Tongue (tissue), 2 donors: Measurements from ENCODE around the gene FBXO11. TPM values are rescaled to one million over a fixed set of nuclear protein-coding genes. Genes with fewer than 3 reads are reported as not detected.

Experiments
- DNase-seq: peaks from one replicate; pipeline ENCODE4 v3.0.0-alpha.2; 2015
- total RNA-seq: library from RNA; depleted of rRNA; stranded (reverse); fragments of >200 nt; gene quantifications from one replicate; pipeline ENCODE4 v1.2.3, GENCODE V29; 2014

FBXO11 gene
- total RNA-seq, 1 donor from 2014 or later: 104 TPM

DNA sequence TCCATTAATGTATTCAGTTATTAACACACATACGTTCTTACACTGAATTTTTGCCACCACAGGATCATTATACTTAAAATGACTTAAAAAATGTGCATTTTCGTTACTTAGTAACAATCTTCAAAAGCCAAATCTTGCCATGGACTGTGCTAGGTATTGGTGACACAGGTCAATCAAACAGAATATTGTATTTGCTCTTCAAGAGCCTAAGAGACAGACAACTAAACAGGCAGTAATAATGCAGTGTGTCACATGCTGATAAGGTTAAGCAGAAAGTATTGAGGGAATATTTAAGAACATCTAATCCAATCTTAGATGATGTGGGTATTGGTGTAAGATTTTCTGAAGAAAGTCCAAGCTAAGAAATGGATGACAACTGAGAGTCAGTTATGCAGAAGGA, 56.9 kb downstream of the FBXO11 start:
- no peak for DNase-seq

DNA sequence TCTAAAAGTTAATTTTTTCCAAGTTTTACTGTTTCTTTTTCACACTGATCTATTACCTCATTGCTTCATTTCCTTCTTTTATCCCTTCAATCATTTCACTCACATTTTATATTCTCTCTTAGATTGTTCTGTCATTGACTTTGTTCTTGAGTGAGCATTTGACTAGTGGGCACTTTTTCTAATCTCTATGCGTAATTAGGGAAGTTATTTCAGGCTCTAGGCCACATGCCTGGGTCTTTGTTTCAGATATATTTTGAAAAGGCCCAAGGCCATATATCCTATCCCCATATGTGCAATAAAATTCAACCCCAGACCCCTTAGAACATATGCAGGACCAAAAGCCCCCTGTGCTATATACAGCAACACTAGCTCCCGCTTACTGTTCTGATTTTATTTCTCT, 62.1 kb downstream of the FBXO11 start:
- no peak for DNase-seq

DNA sequence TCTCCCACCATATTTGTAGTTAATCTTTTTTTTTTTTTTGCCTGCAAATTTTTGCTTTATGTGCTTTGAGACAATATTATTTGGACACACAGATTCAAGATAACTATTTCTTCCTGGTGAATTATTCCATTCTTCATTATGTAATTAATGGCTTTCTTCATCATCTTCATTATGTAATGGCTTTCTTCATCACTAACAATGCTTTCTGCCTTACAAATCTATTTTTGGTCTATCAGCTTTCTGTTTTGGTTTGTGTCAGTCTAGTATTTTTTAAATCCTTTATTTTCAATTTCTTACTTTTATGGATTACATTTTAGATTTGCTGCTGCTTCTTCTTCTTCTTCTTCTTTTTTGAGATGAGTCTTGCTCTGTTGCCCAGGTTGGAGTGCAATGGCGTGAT, 62.9 kb downstream of the FBXO11 start:
- no peak for DNase-seq

DNA sequence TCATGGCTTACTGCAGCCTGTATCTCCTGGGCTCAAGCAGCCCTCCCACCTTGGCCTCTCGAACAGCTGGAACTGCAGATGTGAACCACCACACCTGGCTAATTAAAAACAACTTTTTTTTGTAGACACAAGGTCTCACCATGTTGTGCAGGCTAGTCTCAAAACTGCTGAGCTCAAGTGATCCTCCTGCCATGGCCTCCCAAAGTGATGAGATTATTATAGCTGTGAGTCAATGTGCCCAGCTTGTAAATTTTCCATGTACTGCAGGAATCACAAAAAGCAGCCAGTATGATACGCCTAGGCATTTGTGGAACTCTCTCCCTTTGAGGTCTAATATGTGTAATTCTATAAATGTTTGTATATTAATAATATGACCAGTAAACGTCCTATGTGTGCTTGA, 63.5 kb downstream of the FBXO11 start:
- DNase-seq: no peak

DNA sequence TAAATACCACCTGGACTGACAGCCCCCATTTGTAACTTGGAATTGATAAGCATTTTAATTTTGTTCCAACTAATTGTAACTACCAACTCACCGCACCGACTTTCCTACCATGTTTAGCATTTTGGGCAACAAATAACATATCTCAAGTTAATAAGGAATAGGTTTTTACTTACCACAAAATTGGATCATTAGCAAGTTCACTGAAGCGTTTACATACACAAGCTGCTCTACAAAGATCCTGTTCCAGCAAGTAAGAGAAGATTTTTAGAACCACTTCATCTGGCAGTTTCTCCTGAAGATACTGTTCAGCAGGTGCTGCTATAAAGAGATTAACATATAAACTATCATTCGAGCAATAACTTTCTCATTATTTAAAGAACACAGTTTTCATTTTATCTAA, 67.6 kb downstream of the FBXO11 start:
- DNase-seq: no peak

DNA sequence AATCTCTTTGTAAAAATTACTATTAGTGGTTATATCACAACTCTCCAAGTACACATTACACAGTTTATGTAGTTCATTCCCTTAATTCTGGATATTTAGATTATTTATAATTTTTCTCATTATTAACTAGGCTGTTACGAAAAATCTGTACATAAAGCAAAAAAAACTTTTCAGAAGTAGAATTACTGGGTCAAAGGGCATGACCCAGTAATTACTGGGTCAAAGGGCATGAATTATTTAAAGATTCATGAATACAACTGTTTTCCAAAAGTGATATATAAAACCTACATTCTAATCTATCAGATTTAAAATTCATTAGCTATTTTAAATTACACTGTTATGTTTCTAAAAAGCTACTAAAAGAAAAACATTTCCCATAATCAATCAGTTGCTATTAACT, 68.0 kb downstream of the FBXO11 start:
- no peak for DNase-seq

DNA sequence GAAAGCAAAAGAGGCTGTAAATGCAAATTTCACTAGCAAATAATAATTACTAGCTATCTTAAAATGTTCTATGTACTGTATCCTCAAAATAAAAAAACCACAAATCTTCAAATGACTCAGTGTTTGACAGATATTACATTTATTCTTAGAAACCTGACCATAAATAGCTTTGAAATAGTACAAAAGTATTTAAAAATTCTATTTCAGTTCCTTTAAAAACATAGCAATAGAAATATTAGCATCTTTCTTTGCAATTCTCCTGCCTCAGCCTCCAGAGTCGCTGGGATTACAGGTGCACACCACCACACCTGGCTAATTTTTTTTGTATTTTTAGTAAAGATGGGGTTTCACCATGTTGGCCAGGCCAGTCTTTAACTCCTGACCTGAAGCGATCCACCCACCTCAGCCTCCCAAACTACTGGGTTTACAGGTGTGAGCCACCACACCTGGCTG, 72.8 kb downstream of the FBXO11 start:
- DNase-seq: no peak

DNA sequence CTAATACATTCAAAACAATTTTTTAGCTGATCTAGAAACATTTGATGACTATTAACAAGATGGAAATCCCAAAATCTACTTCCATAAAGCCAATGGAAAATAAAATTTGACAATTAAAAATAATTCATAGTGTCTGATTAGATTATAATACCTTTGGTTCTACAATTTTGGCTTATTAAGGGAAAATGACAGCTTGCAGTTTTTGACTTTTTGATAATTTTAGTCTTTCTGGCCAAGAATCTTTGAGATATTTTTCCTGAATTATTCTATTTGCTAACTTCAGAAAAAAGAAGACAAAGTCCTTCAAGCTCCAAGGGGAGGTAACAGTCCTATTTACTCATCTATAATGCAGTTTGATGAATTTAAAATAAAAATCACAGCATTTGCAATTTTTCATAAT, 83.8 kb downstream of the FBXO11 start:
- DNase-seq: no peak

DNA sequence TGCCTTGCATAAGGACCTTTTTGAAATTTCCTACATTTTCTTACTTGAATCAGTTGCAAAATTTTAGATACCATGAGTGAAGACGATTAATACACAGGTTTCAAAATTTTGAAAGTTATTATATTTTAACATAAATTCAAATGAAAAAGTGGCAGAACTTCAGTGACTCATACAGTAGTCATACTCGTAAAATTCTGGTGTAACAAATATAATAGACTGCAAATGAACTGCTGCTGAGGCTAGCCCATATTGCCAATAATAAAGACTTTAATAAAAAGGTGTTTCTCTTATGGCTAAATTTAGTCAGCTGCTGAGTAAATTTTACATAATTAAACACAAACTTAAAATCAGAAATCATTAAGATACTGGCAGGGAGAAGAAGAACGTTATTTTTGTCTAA, 86.5 kb downstream of the FBXO11 start:
- no peak for DNase-seq

DNA sequence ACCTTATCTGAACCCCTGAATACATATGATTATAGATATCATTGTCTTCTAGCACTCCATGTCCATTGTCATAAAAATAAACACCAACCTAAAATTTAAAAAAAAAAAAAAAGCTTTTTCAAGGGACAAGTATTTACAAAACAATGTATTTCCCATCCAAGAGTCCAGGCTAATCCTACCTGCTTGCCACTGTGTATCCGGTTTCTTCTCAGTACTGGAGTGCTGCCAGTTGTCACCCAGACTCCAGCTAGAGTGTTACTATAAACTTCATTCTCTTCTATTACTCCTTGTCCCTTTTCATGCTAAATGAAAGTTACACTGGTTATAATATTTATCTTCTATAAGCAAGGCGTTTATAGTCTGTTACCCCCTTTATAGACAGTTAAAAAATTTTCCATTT, 87.5 kb downstream of the FBXO11 start:
- no peak for DNase-seq

DNA sequence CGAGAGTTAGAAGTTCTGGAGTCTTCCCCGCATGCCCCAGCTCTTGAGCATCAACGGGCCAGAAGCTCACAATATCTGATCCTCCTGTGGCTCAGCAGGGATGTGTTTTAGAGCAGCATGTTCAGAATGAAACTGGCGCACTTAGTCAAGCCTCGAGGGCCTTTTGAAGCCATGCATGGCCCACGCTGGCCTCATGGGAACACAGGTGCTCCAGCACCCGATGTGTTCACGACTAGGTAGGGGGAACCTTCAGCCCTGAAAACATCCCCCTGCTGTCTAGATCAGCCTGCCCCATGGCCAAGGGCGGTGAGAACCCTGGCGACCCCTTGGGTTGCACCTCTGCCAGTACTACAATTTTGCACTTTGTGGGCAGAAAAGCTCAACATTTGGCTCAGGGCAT, 90.5 kb downstream of the FBXO11 start:
- no peak for DNase-seq

DNA sequence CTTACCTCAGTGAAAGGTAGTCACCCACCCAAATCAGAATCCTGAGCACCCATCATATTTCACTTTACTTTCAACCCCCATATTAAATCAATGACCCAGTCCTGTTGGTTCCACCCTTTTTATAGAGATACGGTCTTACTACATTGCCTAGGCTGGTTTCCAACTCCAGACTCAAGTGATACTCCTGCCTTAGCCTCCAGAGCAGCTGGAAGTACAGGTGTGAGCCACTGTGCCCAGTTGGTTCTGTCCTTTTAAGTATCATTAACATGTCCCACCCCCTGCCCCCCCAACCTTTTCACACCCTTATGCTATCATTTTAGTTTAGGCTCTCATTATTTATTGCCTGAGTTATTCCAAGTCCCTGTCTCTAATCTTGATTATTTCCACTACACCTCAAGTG, 94.6 kb downstream of the FBXO11 start:
- no peak for DNase-seq

DNA sequence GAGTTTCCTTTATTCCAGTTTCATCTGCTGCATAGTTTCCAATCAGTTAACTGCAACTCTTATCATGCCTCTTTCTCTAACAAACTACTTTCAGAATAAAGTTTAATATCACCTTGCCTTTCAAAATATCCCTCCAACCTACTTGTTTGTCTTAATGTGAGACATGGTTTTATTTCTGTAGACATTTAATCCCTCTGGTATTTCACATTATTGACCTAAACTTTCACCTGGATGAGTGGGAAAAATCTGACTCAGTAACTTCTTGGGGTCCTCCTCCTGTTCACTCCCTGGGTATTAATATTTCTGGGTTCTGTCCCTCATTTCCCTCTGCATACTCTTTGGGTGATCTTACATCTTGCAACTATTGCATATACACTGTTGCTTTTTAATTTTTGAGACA, 95.4 kb downstream of the FBXO11 start:
- DNase-seq: no peak

DNA sequence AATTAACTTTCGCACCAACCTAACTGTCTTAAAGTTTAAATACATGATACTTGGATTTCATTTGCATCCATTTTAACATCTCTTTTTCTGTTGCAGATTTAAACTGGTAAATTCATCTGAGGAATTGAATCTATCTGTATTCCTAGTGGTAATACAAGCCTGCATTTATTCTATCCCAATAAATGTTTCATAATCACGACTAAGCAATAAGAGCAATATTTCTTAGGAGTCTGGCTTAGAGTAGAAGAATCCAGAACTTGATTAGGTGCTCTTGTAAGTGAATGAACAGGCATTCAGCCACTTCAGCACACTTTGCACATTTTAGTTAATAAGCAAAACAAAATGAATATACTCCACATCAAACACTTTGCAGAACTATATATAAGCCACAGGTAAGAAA, 96.4 kb downstream of the FBXO11 start:
- DNase-seq: no peak

DNA sequence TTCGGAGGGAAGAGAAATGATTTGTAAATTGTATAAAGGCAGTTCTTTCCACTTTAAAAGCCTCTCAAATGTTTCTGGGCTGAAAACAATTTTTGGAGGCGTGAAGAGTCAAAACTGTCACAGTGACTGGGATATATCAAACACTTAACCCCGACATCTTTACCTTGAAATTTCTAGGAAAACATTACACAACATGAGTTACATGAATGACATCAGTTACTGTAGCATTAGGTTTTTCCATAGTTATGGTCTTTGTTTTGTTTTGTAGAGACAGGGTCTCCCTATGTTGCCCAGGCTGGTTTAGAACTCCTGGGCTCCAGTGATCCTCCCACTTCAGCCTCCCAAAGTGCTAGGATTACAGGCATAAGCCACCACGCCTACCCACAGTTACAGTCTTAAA, 97.7 kb downstream of the FBXO11 start:
- DNase-seq: no peak

DNA sequence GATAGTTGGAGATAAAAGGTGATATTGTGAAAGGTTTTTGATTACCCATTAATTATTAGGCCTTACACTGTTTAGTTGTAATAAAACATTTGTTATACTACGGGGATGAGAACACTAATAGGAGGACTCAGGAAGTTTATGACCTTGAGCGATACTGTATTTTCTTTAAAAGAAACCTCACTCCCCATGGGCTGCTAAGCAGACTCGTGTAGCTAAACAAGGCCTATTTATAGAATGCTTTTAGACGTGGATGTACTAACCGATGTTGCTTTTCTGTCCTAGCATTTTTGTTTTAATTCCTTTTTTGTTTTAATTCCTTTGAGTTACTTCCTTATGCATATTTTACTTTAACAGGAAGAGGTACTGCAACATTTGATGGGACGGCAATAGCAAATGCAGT, 100.4 kb downstream of the FBXO11 start:
- no peak for DNase-seq

DNA sequence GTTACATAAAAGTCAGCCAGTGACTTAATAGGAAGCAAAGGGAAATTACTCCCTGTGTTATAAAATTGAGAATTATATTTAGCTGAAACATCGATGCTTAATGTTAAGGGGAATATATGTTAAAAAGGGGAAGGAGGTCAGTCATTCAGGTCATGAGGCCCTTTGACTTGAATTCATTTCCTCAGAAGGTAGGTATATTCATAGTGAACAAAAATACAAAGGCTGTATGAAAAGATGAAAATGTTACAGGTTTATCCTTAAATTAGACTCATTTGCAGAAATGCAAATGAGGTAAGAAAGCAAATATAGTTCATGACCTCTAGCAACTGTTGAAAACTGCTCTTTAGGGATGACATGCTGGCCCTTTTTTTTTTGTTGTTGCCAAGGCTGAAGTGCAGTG, 102.5 kb downstream of the FBXO11 start:
- no peak for DNase-seq

DNA sequence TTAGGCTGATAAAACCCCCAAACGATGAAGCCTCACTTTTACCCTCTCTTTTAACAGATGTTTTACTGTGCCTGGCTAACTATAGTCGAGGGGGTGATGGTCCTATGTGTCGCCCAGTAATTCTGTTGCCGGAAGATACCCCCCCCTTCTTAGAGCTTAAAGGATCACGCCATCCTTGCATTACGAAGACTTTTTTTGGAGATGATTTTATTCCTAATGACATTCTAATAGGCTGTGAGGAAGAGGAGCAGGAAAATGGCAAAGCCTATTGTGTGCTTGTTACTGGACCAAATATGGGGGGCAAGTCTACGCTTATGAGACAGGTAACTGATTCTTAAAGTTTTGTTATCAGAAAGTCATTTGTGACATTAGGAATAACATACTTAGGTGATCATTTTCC, 102.9 kb downstream of the FBXO11 start:
- no peak for DNase-seq

DNA sequence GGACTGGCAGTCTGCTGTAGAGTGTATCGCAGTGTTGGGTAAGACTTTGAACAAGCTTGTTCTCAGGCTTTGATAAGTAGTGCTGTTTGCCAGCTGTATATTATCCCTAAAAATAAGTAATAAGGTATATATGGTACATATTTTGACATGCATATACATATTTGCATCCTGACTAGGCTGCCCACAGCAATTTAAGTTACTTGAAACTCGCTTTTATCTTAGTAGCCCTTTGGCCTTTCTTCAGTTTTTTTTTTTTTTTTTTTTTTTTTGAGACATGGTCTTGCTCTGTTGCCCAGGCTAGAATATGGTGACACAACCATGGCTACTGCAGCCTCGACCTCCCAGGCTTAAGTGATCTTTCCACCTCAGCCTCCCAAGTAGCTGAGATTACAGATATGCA, 105.2 kb downstream of the FBXO11 start:
- DNase-seq: no peak

DNA sequence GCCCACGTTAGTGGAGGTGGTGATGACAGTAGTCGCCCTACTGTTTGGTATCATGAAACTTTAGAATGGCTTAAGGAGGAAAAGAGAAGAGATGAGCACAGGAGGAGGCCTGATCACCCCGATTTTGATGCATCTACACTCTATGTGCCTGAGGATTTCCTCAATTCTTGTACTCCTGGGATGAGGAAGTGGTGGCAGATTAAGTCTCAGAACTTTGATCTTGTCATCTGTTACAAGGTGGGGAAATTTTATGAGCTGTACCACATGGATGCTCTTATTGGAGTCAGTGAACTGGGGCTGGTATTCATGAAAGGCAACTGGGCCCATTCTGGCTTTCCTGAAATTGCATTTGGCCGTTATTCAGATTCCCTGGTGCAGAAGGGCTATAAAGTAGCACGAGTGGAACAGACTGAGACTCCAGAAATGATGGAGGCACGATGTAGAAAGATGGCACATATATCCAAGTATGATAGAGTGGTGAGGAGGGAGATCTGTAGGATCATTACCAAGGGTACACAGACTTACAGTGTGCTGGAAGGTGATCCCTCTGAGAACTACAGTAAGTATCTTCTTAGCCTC, 107.2 kb downstream of the FBXO11 start:
- no peak for DNase-seq

DNA sequence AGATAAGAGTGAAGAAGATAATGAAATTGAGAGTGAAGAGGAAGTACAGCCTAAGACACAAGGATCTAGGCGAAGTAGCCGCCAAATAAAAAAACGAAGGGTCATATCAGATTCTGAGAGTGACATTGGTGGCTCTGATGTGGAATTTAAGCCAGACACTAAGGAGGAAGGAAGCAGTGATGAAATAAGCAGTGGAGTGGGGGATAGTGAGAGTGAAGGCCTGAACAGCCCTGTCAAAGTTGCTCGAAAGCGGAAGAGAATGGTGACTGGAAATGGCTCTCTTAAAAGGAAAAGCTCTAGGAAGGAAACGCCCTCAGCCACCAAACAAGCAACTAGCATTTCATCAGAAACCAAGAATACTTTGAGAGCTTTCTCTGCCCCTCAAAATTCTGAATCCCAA, 107.7 kb downstream of the FBXO11 start:
- no peak for DNase-seq

DNA sequence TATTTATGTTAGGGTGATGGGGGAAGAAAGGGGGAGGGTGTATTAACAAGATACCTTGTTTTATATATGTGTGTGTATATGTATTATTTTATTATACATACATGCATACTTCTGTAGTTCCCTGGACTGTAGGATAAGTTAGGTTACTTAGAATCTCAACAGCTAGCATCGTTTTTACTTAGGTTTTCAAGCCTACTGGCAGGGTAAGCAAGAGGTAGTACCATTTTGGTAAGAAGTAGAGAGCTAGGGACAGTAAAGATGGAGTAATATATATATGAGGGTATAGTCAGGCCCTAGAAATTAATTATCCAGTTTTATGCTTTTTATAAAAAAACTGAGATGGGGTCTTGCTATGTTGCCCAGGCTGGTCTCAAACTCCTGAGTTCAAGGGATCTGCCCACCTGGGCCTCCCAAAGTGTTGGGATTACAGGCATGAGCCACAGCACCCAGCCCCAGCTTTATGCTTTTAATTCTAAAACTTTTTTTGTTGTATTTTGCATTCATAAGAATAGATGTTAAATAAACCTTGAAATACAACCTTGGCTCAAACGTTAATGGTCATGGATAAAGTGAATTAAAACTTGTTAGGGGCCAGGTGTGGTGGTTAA, 110.1 kb downstream of the FBXO11 start:
- no peak for DNase-seq

DNA sequence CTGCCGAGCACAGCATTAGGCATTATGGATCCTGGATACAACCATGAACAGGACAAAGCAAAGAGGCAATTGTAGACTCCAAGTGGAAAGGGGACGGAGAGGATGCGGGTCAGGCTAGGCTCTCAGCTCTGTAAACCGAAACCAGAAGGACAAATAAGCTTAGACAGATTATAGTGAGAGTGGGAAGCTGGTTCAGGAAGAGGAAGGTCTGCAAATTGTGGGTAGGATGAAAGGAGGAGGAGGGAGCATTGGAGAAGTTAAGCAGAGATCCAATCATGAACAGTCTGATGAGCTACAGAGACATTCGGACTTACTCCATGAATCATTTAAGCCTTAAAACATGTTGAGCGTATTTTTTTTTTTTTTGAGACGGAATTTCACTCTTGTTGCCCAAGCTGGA, 120.3 kb downstream of the FBXO11 start:
- no peak for DNase-seq

DNA sequence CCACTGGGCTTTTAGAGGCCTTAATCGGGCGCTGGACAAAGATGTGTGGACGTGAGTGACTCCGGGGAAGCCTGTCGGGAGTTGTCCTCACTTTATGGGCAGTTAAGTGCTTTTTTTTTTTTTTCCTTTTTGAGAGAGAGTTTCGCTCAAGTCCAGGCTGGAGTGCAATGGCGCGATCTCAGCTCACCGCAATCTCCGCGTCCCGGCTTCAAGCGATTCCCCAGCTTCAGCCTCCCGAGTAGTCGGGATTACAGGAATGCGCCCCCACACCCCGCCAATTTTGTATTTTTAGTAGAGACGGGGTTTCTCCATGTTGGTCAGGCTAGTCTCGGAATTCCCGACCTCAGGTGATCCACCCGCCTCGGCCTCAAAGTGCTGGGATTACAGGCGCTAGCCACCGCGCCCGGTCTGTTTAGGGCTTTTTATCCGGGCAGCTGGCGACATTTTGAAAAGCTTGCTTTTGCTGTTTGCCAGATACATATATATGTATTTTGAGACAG, 121.9 kb downstream of the FBXO11 start:
- DNase-seq: no peak
